Measurements from ENCODE around the gene VPS8.

DNA sequence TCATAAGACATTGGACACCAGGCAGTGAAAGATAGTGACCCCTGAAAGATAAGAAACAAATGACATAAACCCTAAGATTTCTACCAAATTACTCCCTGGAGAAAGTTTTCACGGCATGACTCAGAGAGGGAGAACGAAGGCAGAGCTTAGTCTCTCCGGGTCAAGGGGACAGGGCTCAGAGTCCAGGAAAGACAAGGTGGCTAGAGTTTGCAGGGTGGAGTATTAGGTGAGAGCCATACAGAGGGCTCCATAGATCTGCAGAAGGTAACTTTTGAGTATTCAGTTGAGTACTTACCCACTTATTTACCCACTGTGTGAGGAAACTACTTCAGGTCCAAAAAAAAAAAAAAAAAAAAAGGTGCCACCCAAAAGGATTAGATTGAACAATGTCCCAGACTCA, 197.7 kb downstream of the VPS8 start:
- TF ChIP-seq, protein P1, sequence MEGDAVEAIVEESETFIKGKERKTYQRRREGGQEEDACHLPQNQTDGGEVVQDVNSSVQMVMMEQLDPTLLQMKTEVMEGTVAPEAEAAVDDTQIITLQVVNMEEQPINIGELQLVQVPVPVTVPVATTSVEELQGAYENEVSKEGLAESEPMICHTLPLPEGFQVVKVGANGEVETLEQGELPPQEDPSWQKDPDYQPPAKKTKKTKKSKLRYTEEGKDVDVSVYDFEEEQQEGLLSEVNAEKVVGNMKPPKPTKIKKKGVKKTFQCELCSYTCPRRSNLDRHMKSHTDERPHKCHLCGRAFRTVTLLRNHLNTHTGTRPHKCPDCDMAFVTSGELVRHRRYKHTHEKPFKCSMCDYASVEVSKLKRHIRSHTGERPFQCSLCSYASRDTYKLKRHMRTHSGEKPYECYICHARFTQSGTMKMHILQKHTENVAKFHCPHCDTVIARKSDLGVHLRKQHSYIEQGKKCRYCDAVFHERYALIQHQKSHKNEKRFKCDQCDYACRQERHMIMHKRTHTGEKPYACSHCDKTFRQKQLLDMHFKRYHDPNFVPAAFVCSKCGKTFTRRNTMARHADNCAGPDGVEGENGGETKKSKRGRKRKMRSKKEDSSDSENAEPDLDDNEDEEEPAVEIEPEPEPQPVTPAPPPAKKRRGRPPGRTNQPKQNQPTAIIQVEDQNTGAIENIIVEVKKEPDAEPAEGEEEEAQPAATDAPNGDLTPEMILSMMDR (IDR thresholded peaks at IDR 0.05) = no peak
- TF ChIP-seq POLR2A (IDR thresholded peaks at IDR 0.05) = no peak
